ENCODE data around the gene AQP2.

The AQP2 gene

GRCh38 chr12:49984476-49985359, 34.2 kb downstream of the AQP2 start:
- Histone ChIP-seq H3K4me3 (ENCODE audit: low read depth, low read length) (no peak overlapping the region), H3K4me1 (ENCODE audit: control insufficient read depth, insufficient read depth, low read length) (no peaks in the 10 kb centered on the region), H3K9me3 (ENCODE audit: control insufficient read depth, insufficient read depth, low read depth, low read length) (no peaks in the 10 kb centered on the region), H3K36me3 (ENCODE audit: control insufficient read depth in 2 of 2, insufficient read depth in 1 of 2, low read length in 2 of 2) (peaks cover 19 to 53% of the 10 kb centered on the region in 2 experiments), H3K27ac (ENCODE audit: extremely low read depth, low read depth, low read length) (no peak overlapping the region)
- CTCF ChIA-PET = interaction anchor here (0.6 to 7.5 kb wide), 10 partner anchors 8 to 243 kb away, joined by 3 to 104 read pairs (median 7); partner anchors contain the start of genes SMARCD1 and TMBIM6
- POLR2A ChIA-PET = no interaction called here
- TF ChIP-seq ZNF221 (tag by site-specific recombination; IDR thresholded peaks at IDR 0.05; ENCODE audit: borderline replicate concordance) (no peak), ZNF626 (tag by site-specific recombination; IDR thresholded peaks at IDR 0.05) (no peak), OSR2 (tag by site-specific recombination; IDR thresholded peaks at IDR 0.05) (no peak), ZNF768 (tag by site-specific recombination; IDR thresholded peaks at IDR 0.05) (no peak), ZNF132 (tag by site-specific recombination; IDR thresholded peaks at IDR 0.05; ENCODE audit: borderline replicate concordance) (no peak), ZNF48 (tag by site-specific recombination; IDR thresholded peaks at IDR 0.05) (no peak), ZNF10 (tag by site-specific recombination; IDR thresholded peaks at IDR 0.05) (no peak), KLF9 (tag by site-specific recombination; IDR thresholded peaks at IDR 0.05; ENCODE audit: low read depth) (no peak), PRDM1 (tag by site-specific recombination; IDR thresholded peaks at IDR 0.05) (no peak), PRDM4 (tag by site-specific recombination; IDR thresholded peaks at IDR 0.05) (peak; percentile 72; the same call in 1 of the 2 replicates), ZNF155 (tag by site-specific recombination; IDR thresholded peaks at IDR 0.05) (no peak), ZNF561 (tag by site-specific recombination; IDR thresholded peaks at IDR 0.05; ENCODE audit: borderline replicate concordance) (no peak), ZNF664 (tag by site-specific recombination; IDR thresholded peaks at IDR 0.05) (peak; percentile 65; the same call in 1 of the 2 replicates), ZNF266 (tag by site-specific recombination; IDR thresholded peaks at IDR 0.05; ENCODE audit: low read depth) (no peak), KLF10 (tag by site-specific recombination; IDR thresholded peaks at IDR 0.05) (no peak), ZBTB21 (tag by site-specific recombination; IDR thresholded peaks at IDR 0.05) (no peak), WT1 (tag by site-specific recombination; IDR thresholded peaks at IDR 0.05) (no peak), ZNF513 (tag by site-specific recombination; IDR thresholded peaks at IDR 0.05) (no peak), FEZF1 (tag by site-specific recombination; IDR thresholded peaks at IDR 0.05) (peak; percentile 51), ZNF23 (tag by site-specific recombination; IDR thresholded peaks at IDR 0.05; ENCODE audit: borderline replicate concordance) (no peak), ZNF157 (tag by site-specific recombination; IDR thresholded peaks at IDR 0.05) (peak; percentile 63), ZNF585B (tag by site-specific recombination; IDR thresholded peaks at IDR 0.05) (no peak), ZNF549 (tag by site-specific recombination; IDR thresholded peaks at IDR 0.05) (no peak), ZNF121 (tag by site-specific recombination; IDR thresholded peaks at IDR 0.05) (no peak), SP3 (tag by site-specific recombination; IDR thresholded peaks at IDR 0.05) (no peak), ZNF791 (tag by site-specific recombination; IDR thresholded peaks at IDR 0.05) (no peak)
- TF ChIP-seq, protein P1, sequence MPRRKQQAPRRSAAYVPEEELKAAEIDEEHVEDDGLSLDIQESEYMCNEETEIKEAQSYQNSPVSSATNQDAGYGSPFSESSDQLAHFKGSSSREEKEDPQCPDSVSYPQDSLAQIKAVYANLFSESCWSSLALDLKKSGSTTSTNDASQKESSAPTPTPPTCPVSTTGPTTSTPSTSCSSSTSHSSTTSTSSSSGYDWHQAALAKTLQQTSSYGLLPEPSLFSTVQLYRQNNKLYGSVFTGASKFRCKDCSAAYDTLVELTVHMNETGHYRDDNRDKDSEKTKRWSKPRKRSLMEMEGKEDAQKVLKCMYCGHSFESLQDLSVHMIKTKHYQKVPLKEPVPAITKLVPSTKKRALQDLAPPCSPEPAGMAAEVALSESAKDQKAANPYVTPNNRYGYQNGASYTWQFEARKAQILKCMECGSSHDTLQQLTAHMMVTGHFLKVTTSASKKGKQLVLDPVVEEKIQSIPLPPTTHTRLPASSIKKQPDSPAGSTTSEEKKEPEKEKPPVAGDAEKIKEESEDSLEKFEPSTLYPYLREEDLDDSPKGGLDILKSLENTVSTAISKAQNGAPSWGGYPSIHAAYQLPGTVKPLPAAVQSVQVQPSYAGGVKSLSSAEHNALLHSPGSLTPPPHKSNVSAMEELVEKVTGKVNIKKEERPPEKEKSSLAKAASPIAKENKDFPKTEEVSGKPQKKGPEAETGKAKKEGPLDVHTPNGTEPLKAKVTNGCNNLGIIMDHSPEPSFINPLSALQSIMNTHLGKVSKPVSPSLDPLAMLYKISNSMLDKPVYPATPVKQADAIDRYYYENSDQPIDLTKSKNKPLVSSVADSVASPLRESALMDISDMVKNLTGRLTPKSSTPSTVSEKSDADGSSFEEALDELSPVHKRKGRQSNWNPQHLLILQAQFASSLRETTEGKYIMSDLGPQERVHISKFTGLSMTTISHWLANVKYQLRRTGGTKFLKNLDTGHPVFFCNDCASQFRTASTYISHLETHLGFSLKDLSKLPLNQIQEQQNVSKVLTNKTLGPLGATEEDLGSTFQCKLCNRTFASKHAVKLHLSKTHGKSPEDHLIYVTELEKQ (tag by site-specific recombination; IDR thresholded peaks at IDR 0.05; ENCODE audit: borderline replicate concordance) = no peak
- TF ChIP-seq, protein P2, sequence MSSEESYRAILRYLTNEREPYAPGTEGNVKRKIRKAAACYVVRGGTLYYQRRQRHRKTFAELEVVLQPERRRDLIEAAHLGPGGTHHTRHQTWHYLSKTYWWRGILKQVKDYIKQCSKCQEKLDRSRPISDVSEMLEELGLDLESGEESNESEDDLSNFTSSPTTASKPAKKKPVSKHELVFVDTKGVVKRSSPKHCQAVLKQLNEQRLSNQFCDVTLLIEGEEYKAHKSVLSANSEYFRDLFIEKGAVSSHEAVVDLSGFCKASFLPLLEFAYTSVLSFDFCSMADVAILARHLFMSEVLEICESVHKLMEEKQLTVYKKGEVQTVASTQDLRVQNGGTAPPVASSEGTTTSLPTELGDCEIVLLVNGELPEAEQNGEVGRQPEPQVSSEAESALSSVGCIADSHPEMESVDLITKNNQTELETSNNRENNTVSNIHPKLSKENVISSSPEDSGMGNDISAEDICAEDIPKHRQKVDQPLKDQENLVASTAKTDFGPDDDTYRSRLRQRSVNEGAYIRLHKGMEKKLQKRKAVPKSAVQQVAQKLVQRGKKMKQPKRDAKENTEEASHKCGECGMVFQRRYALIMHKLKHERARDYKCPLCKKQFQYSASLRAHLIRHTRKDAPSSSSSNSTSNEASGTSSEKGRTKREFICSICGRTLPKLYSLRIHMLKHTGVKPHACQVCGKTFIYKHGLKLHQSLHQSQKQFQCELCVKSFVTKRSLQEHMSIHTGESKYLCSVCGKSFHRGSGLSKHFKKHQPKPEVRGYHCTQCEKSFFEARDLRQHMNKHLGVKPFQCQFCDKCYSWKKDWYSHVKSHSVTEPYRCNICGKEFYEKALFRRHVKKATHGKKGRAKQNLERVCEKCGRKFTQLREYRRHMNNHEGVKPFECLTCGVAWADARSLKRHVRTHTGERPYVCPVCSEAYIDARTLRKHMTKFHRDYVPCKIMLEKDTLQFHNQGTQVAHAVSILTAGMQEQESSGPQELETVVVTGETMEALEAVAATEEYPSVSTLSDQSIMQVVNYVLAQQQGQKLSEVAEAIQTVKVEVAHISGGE (tag by site-specific recombination; conservative IDR thresholded peaks at IDR 0.05; ENCODE audit: low read depth) = no peak
